Measurements from ENCODE around the gene VAV1.
"Not testable (repeated sequence)": the region's sequence is repeated elsewhere in the genome, so short reads cannot be mapped to it uniquely, and the experiment has no call there.

Gene VAV1

GRCh38 chr19:6793973-6794372 is 21.5 kb downstream of the VAV1 start:
- H3K4me3 ChIP-seq (ENCODE audit: low read depth, low read length): no peak overlapping the region
- no peaks in the 10 kb centered on the region for H3K27me3 ChIP-seq (ENCODE audit: control insufficient read depth, insufficient read depth, low read length)
- H3K4me1 ChIP-seq (ENCODE audit: control insufficient read depth, insufficient read depth, low read length): no peaks in the 10 kb centered on the region
- no peaks in the 10 kb centered on the region for H3K36me3 ChIP-seq (ENCODE audit: control insufficient read depth, insufficient read depth, low read length)
- H3K9ac ChIP-seq (ENCODE audit: low read length): no peak overlapping the region
- H3K9me3 ChIP-seq (ENCODE audit: control insufficient read depth, insufficient read depth, low read depth, low read length): peaks cover 30% of the 10 kb centered on the region
- no peak overlapping the region for H3K27ac ChIP-seq (ENCODE audit: low read depth, low read length)

- H3K27me3 ChIP-seq (ENCODE audit: control insufficient read depth, insufficient read depth, low read length): no peaks in the 10 kb centered on the region
- peaks cover 30% of the 10 kb centered on the region for H3K9me3 ChIP-seq (ENCODE audit: control insufficient read depth, insufficient read depth, low read depth, low read length)
- no peaks in the 10 kb centered on the region for H3K36me3 ChIP-seq (ENCODE audit: control insufficient read depth, insufficient read depth, low read length)
- H3K4me1 ChIP-seq (ENCODE audit: control insufficient read depth, insufficient read depth, low read length): no peaks in the 10 kb centered on the region
- no peak overlapping the region for H3K27ac ChIP-seq (ENCODE audit: low read depth, low read length)
- H3K4me3 ChIP-seq (ENCODE audit: low read depth, low read length): no peak overlapping the region
- H3K9ac ChIP-seq (ENCODE audit: low read length): no peak overlapping the region
These were observed 22.4 kb downstream of the VAV1 start for GRCh38 chr19:6794686-6795431.

DNA sequence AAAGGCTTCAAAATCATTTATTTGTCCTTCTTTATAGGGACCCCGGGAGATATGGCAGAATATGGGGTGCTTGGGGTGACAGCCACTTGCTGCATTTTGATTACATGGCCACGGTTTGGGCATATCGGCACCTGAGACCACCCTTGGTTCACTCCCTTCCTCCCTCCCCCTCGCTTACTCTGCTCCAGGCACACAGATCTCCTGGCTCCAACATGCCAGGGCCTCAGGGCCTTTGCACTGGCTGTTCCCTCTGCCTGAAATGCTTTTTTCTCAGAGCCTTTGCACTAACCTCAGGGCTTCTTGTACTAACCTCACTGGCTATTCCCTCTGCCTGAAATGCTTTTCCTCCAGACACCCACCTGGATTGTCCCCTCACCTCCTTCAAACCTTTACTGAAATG is 23.8 kb downstream of the VAV1 start:
- no peaks in the 10 kb centered on the region for H3K27me3 ChIP-seq (ENCODE audit: control insufficient read depth, insufficient read depth, low read length)
- no peak overlapping the region for H3K4me3 ChIP-seq (ENCODE audit: low read depth, low read length)
- no peak overlapping the region for H3K27ac ChIP-seq (ENCODE audit: low read depth, low read length)
- H3K9ac ChIP-seq (ENCODE audit: low read length): no peak overlapping the region
- no peaks in the 10 kb centered on the region for H3K36me3 ChIP-seq (ENCODE audit: control insufficient read depth, insufficient read depth, low read length)
- peaks cover 6% of the 10 kb centered on the region for H3K4me1 ChIP-seq (ENCODE audit: control insufficient read depth, insufficient read depth, low read length)
- peaks cover 17% of the 10 kb centered on the region for H3K9me3 ChIP-seq (ENCODE audit: control insufficient read depth, insufficient read depth, low read depth, low read length)

- H3K4me1 ChIP-seq (ENCODE audit: control insufficient read depth, insufficient read depth, low read length): peaks cover 17% of the 10 kb centered on the region
- no peak overlapping the region for H3K27ac ChIP-seq (ENCODE audit: low read depth, low read length)
- no peak overlapping the region for H3K9ac ChIP-seq (ENCODE audit: low read length)
- no peaks in the 10 kb centered on the region for H3K27me3 ChIP-seq (ENCODE audit: control insufficient read depth, insufficient read depth, low read length)
- H3K9me3 ChIP-seq (ENCODE audit: control insufficient read depth, insufficient read depth, low read depth, low read length): peaks cover 16% of the 10 kb centered on the region
- no peaks in the 10 kb centered on the region for H3K36me3 ChIP-seq (ENCODE audit: control insufficient read depth, insufficient read depth, low read length)
- H3K4me3 ChIP-seq (ENCODE audit: low read depth, low read length): no peak overlapping the region
These were observed 25.1 kb downstream of the VAV1 start for GRCh38 chr19:6797646-6798045.

GRCh38 chr19:6800160-6800790 is 27.8 kb downstream of the VAV1 start:
- not testable (repeated sequence) for H3K27ac ChIP-seq (ENCODE audit: low read depth, low read length); H3K27me3 ChIP-seq (ENCODE audit: control insufficient read depth, insufficient read depth, low read length); H3K9ac ChIP-seq (ENCODE audit: low read length); H3K4me3 ChIP-seq (ENCODE audit: low read depth, low read length); H3K36me3 ChIP-seq (ENCODE audit: control insufficient read depth, insufficient read depth, low read length); H3K9me3 ChIP-seq (ENCODE audit: control insufficient read depth, insufficient read depth, low read depth, low read length)
- H3K4me1 ChIP-seq (ENCODE audit: control insufficient read depth, insufficient read depth, low read length): peaks cover 17% of the 10 kb centered on the region

GRCh38 chr19:6800991-6801484 is 28.5 kb downstream of the VAV1 start:
- 0 out of 2 replicates have a peak, but pooled peaks cover 2% of the 10 kb centered on the region for H3K9me3 ChIP-seq (ENCODE audit: control insufficient read depth, insufficient read depth, low read depth, low read length)
- H3K9ac ChIP-seq (ENCODE audit: low read length): peak overlapping the region; percentile 56
- H3K4me3 ChIP-seq (ENCODE audit: low read depth, low read length): peak overlapping the region; percentile 31; the same call in 1 of the 2 replicates
- H3K36me3 ChIP-seq (ENCODE audit: control insufficient read depth, insufficient read depth, low read length): no peaks in the 10 kb centered on the region
- peaks cover 17% of the 10 kb centered on the region for H3K4me1 ChIP-seq (ENCODE audit: control insufficient read depth, insufficient read depth, low read length)
- no peaks in the 10 kb centered on the region for H3K27me3 ChIP-seq (ENCODE audit: control insufficient read depth, insufficient read depth, low read length)
- peak overlapping the region; percentile 84 for H3K27ac ChIP-seq (ENCODE audit: low read depth, low read length)

- Histone ChIP-seq H3K4me1 (ENCODE audit: control insufficient read depth, insufficient read depth, low read length) (peaks cover 17% of the 10 kb centered on the region), H3K27me3 (ENCODE audit: control insufficient read depth, insufficient read depth, low read length) (no peaks in the 10 kb centered on the region), H3K9me3 (ENCODE audit: control insufficient read depth, insufficient read depth, low read depth, low read length) (peaks cover 3% of the 10 kb centered on the region; the same call in 1 of the 2 replicates), H3K9ac (ENCODE audit: low read length) (peak overlapping the region; percentile 71), H3K4me3 (ENCODE audit: low read depth, low read length) (peak overlapping the region; percentile 46), H3K36me3 (ENCODE audit: control insufficient read depth, insufficient read depth, low read length) (no peaks in the 10 kb centered on the region), H3K27ac (ENCODE audit: low read depth, low read length) (peak overlapping the region; percentile 84)
These were observed 29.1 kb downstream of the VAV1 start for GRCh38 chr19:6801485-6802086.

DNA sequence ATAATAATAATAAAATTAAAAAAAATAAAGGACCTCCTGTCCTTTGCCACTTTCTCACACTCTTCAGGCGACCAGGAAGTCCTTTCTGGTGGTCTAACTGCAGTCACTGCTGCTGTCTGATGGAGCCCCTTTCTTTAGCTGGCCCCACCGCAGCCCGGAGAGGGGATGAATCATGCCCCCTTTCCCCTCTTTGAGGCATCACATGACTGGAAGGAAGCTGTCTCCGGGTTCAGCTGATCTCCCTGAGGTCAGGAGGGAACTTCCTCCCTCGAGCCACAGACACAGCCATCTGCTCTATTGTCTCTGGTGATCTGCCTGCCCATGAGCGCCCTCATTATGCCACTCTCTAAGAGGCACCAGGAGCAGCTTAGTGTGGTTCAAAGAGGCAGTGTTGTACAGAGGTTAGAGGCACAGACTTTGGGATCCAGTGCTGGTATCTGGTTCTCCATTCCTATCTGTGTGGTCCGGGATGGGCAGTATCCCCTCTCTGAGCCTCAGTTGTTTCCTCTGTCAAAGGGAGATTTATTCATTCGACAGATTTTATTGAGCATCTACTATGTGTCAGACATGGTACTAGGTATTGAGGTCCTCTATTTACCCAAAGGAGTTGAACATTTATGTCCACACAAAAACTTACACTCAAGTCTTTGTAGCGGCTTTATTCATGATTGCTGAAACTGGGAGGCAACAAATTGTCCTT is 30.0 kb downstream of the VAV1 start:
- Histone ChIP-seq H3K4me1 (ENCODE audit: control insufficient read depth, insufficient read depth, low read length) (peaks cover 17% of the 10 kb centered on the region), H3K27me3 (ENCODE audit: control insufficient read depth, insufficient read depth, low read length) (no peaks in the 10 kb centered on the region), H3K27ac (ENCODE audit: low read depth, low read length) (no peak overlapping the region), H3K36me3 (ENCODE audit: control insufficient read depth, insufficient read depth, low read length) (no peaks in the 10 kb centered on the region), H3K9ac (ENCODE audit: low read length) (peak overlapping the region; percentile 5), H3K9me3 (ENCODE audit: control insufficient read depth, insufficient read depth, low read depth, low read length) (peaks cover 3% of the 10 kb centered on the region; the same call in 1 of the 2 replicates), H3K4me3 (ENCODE audit: low read depth, low read length) (no peak overlapping the region)

GRCh38 chr19:6803036-6803404 is 30.5 kb downstream of the VAV1 start:
- no peaks in the 10 kb centered on the region for H3K27me3 ChIP-seq (ENCODE audit: control insufficient read depth, insufficient read depth, low read length)
- H3K27ac ChIP-seq (ENCODE audit: low read depth, low read length): no peak overlapping the region
- peaks cover 17% of the 10 kb centered on the region for H3K4me1 ChIP-seq (ENCODE audit: control insufficient read depth, insufficient read depth, low read length)
- H3K9me3 ChIP-seq (ENCODE audit: control insufficient read depth, insufficient read depth, low read depth, low read length): peaks cover 3% of the 10 kb centered on the region; the same call in 1 of the 2 replicates
- no peak overlapping the region for H3K4me3 ChIP-seq (ENCODE audit: low read depth, low read length)
- H3K36me3 ChIP-seq (ENCODE audit: control insufficient read depth, insufficient read depth, low read length): no peaks in the 10 kb centered on the region
- H3K9ac ChIP-seq (ENCODE audit: low read length): no peak overlapping the region

- H3K27ac ChIP-seq (ENCODE audit: low read depth, low read length): no peak overlapping the region
- peaks cover 9% of the 10 kb centered on the region for H3K4me1 ChIP-seq (ENCODE audit: control insufficient read depth, insufficient read depth, low read length)
- no peak overlapping the region for H3K4me3 ChIP-seq (ENCODE audit: low read depth, low read length)
- peaks cover 7% of the 10 kb centered on the region; the same call in 1 of the 2 replicates for H3K9me3 ChIP-seq (ENCODE audit: control insufficient read depth, insufficient read depth, low read depth, low read length)
- H3K9ac ChIP-seq (ENCODE audit: low read length): no peak overlapping the region
- H3K36me3 ChIP-seq (ENCODE audit: control insufficient read depth, insufficient read depth, low read length): no peaks in the 10 kb centered on the region
- H3K27me3 ChIP-seq (ENCODE audit: control insufficient read depth, insufficient read depth, low read length): no peaks in the 10 kb centered on the region; the same call in 1 of the 2 replicates
These were observed 34.0 kb downstream of the VAV1 start for GRCh38 chr19:6806488-6806887.
